ENCODE measurements around the gene RALB. TPM values are rescaled to one million over a fixed set of nuclear protein-coding genes. Genes with fewer than 3 reads are reported as not detected.

The RALB gene
- total RNA-seq, 1 experiment from 2014 or later, result 17.1 TPM

- no peak for TF ChIP-seq ZNF671 (CRISPR knock-in tag; IDR thresholded peaks at IDR 0.05)
Observed at GRCh38 chr2:120278901-120279300, 26.2 kb downstream of the RALB start (continued).

GRCh38 chr2:120279708-120280107 is 27.1 kb downstream of the RALB start:
- Mint-ChIP-seq H3K4me3 (no peak overlapping the region), H3K36me3 (peaks cover 21% of the 10 kb centered on the region), H3K9me3 (peaks cover 20% of the 10 kb centered on the region), H3K27ac (no peak overlapping the region), H3K4me1 (peaks cover 20% of the 10 kb centered on the region), H3K27me3 (ENCODE audit: low read depth) (peaks cover 3% of the 10 kb centered on the region; the same call in 1 of the 2 replicates)
- ATAC-seq (no peak), DNase-seq (ENCODE audit: low spot score) (no peak)
- CTCF ChIA-PET, result interaction anchor here (1.3 to 1.6 kb wide), 3 partner anchors 34 to 461 kb away, joined by 3 to 7 read pairs (median 4); no protein-coding TSS in a partner anchor
- POLR2A ChIA-PET, result no interaction called here
- TF ChIP-seq ZNF138 (CRISPR knock-in tag; conservative IDR thresholded peaks at IDR 0.05) (no peak), MAX (CRISPR knock-in tag; IDR thresholded peaks at IDR 0.05) (no peak), ZBTB21 (CRISPR knock-in tag; IDR thresholded peaks at IDR 0.05; ENCODE audit: borderline replicate concordance) (no peak), ATF6 (CRISPR knock-in tag; IDR thresholded peaks at IDR 0.05) (no peak), STAT6 (CRISPR knock-in tag; conservative IDR thresholded peaks at IDR 0.05; ENCODE audit: low read depth) (no peak), E2F1 (CRISPR knock-in tag; IDR thresholded peaks at IDR 0.05) (no peak), MYBL2 (CRISPR knock-in tag; IDR thresholded peaks at IDR 0.05) (no peak), ATF2 (CRISPR knock-in tag; IDR thresholded peaks at IDR 0.05; ENCODE audit: borderline replicate concordance, low read depth) (no peak), ZNF121 (CRISPR knock-in tag; IDR thresholded peaks at IDR 0.05) (no peak), GTF2I (CRISPR knock-in tag; conservative IDR thresholded peaks at IDR 0.05) (no peak), KAT7 (CRISPR knock-in tag; IDR thresholded peaks at IDR 0.05; ENCODE audit: borderline replicate concordance) (no peak), FOXJ3 (CRISPR knock-in tag; IDR thresholded peaks at IDR 0.05; ENCODE audit: borderline replicate concordance) (no peak), ARID4B (CRISPR knock-in tag; IDR thresholded peaks at IDR 0.05; ENCODE audit: borderline replicate concordance) (no peak), ATF1 (CRISPR knock-in tag; IDR thresholded peaks at IDR 0.05) (no peak)
